ENCODE measurements around the gene SURF2.
A peak's percentile ranks its signal among the peaks of the same experiment; 100 is the strongest.
"Not testable (repeated sequence)": the region's sequence is repeated elsewhere in the genome, so short reads cannot be mapped to it uniquely, and the experiment has no call there.

Gene SURF2

DNA sequence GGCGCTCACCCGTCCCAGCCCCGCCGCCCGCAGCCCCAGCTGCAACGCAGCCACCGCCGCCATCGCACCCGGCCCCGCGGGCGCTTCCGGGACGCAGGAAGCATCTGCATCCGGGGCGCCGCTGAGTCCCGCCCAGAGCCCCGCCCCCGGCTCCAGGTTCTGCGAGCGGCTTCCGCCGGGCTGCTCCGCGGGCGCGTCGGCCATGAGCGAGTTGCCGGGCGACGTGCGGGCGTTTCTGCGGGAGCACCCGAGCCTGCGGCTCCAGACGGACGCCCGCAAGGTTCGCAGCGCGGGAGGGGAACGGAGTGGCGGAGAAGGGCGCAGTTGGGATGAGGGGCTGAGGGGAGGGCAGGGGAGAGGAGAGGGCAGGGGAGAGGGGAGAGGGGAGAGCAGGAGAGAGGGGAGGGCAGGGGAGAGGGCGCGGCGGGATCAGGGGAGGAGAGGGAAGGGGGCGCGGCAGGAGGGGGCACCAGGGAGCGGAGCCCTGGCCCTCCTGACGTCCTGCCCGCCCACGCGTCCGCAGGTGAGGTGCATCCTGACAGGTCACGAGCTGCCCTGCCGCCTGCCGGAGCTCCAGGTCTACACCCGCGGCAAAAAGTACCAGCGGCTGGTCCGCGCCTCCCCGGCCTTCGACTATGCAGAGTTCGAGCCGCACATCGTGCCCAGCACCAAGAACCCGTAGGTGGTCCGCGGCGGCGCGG lies at the start of gene SURF2, which contains the start of gene SURF1:
SURF2 (plus strand) TSS at position 160 of the 701 bp plus-strand sequence; CDS start at position 203, 43 bp downstream.
SURF1 (minus strand) TSS at position 97 of the 701 bp plus-strand sequence; CDS start at position 63, 34 bp downstream.
- DNase-seq (ENCODE audit: low read depth in 2 of 2): peak; percentile 67 to 79
- TF ChIP-seq, protein P1, sequence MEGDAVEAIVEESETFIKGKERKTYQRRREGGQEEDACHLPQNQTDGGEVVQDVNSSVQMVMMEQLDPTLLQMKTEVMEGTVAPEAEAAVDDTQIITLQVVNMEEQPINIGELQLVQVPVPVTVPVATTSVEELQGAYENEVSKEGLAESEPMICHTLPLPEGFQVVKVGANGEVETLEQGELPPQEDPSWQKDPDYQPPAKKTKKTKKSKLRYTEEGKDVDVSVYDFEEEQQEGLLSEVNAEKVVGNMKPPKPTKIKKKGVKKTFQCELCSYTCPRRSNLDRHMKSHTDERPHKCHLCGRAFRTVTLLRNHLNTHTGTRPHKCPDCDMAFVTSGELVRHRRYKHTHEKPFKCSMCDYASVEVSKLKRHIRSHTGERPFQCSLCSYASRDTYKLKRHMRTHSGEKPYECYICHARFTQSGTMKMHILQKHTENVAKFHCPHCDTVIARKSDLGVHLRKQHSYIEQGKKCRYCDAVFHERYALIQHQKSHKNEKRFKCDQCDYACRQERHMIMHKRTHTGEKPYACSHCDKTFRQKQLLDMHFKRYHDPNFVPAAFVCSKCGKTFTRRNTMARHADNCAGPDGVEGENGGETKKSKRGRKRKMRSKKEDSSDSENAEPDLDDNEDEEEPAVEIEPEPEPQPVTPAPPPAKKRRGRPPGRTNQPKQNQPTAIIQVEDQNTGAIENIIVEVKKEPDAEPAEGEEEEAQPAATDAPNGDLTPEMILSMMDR (IDR thresholded peaks at IDR 0.05; ENCODE audit: low read depth, low read length): no peak
- peak within 1 kb of the TSS; percentile 80 to 86 for H3K4me3 ChIP-seq (replicated peaks in 1 of 2; ENCODE audit: low read depth in 2 of 2, low read length in 2 of 2)

DNA sequence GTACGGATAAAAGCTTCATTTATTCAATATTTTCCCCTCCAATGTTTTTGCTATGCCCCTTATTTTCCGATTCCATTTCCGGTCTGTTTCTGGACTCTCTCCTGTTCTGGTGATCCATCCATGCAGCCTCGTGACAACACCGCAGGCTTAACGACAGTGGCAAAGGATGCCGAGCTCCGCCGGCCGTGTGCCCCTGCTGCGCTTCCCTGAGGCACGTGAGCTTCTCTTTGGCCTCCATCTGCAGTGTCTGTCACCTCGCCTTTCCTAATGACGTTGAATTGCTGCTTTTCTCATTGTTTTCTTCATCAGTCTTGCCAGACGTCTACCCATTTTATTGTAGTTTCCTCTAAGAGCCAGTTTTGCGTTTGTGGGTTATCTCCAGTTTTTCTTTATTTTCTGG lies 49.0 kb upstream of the SURF2 start:
- no peak overlapping the region for H3K4me3 ChIP-seq (replicated peaks in 1 of 2; ENCODE audit: low read depth in 2 of 2, low read length in 2 of 2)
- no peak for DNase-seq (ENCODE audit: low read depth in 2 of 2)
- TF ChIP-seq, protein P1 (IDR thresholded peaks at IDR 0.05; ENCODE audit: low read depth, low read length): no peak

DNA sequence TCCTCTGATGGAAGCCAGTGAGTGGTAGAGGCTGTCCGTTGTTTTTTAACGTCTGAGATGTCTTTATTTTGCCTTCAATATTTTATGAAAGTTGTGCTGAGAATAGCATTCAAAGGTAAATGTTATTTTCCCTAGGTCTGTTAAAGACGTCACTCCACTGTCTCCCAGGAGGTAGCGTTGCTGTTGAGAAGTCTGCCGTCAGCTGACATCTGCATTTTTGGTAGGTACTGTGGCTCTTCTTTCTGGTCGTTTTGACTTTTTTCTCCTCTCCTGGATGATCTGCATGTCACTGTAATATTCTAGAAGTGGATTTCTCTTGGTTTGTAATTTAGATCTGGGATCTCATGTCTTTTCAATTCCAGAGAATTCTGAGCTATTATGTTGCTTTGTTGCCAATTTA lies 46.7 kb upstream of the SURF2 start:
- no peak overlapping the region for H3K4me3 ChIP-seq (replicated peaks in 1 of 2; ENCODE audit: low read depth in 2 of 2, low read length in 2 of 2)
- no peak for DNase-seq (ENCODE audit: low read depth in 2 of 2)
- TF ChIP-seq, protein P1 (IDR thresholded peaks at IDR 0.05; ENCODE audit: low read depth, low read length): no peak

DNA sequence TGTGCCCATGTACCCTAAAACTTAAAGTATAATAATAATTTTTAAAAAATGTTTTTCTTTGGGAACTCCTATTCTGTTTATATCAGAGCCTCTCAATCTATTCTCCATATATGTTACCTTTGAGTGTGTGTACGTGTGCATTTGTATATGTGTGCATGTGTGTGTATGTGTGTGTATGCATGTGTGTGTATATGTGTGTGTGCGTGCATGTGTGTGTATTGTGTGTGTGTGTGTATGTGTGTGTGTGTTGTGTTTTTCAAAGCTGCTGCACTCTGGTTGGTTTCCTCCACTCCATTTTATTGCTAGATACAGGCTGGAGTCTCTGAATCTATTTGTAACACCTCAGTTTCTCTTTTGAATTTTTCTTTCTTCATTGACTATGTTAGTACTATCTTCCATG lies 40.4 kb upstream of the SURF2 start:
- TF ChIP-seq, protein P1 (IDR thresholded peaks at IDR 0.05; ENCODE audit: low read depth, low read length): no peak
- DNase-seq (ENCODE audit: low read depth in 2 of 2): no peak
- no peak overlapping the region for H3K4me3 ChIP-seq (replicated peaks in 1 of 2; ENCODE audit: low read depth in 2 of 2, low read length in 2 of 2)

- not testable (repeated sequence) for H3K4me3 ChIP-seq (replicated peaks in 1 of 2; ENCODE audit: low read depth in 2 of 2, low read length in 2 of 2); DNase-seq (ENCODE audit: low read depth in 2 of 2)
Measured at GRCh38 chr9:133317551-133317950, 38.8 kb upstream of the SURF2 start.

DNA sequence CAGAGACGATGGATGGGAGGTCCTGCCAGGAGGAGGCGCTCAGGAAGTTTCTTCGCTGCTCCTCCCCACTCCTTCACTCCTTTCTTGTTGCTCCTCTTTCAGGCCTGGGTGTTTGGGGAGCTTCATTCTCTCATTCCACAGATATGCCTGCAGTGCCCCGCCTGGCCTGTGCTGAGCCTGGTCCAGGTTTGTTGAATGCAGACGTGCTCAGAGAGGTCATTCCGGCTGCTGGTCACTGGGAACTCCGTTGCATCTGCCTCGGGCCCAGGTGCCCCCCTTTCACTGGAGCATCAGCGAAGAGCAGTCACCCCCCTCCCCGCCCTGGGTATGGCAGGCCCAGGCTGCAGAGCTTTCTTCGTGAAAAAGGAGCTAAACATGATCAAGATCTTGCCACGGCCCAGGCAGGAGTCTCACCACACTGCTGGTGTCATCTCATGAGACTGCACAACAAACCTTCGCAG lies 35.9 kb upstream of the SURF2 start:
- no peak for DNase-seq (ENCODE audit: low read depth in 2 of 2)
- TF ChIP-seq, protein P1 (IDR thresholded peaks at IDR 0.05; ENCODE audit: low read depth, low read length): no peak
- no peak overlapping the region for H3K4me3 ChIP-seq (replicated peaks in 1 of 2; ENCODE audit: low read depth in 2 of 2, low read length in 2 of 2)

- TF ChIP-seq, protein P1 (IDR thresholded peaks at IDR 0.05; ENCODE audit: low read depth, low read length): no peak
- H3K4me3 ChIP-seq (replicated peaks in 1 of 2; ENCODE audit: low read depth in 2 of 2, low read length in 2 of 2): no peak overlapping the region
- DNase-seq (ENCODE audit: low read depth in 2 of 2): no peak
Measured at GRCh38 chr9:133321411-133321935, 34.9 kb upstream of the SURF2 start.

All from cardiac fibroblast (primary cell).